ENCODE results near the gene GZMM. TPM values are rescaled to one million over a fixed set of nuclear protein-coding genes. Genes with fewer than 3 reads are reported as not detected.

GZMM gene
- total RNA-seq, 1 donor from 2014 or later: not detected

DNA sequence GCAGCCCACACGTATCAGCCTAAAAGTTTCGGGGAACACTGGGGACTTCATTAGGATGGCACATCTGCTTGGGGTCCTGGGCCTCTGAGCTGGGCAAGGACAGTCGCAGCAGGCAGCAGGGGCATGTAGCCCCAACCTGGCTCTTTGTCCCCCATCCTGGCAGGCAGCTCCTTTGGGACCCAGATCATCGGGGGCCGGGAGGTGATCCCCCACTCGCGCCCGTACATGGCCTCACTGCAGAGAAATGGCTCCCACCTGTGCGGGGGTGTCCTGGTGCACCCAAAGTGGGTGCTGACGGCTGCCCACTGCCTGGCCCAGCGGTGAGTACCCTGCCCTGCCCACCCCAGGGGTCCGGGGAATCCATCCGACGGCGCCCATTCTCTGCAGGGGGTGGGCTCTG lies 3.3 kb downstream of the GZMM start:
- Histone ChIP-seq H3K4me3 (ENCODE audit: low read length in 3 of 3) (no peak overlapping the region), H3K9me3 (ENCODE audit: control insufficient read depth in 3 of 3, low read length in 3 of 3) (no peaks in the 10 kb centered on the region), H3K9ac (ENCODE audit: low read depth in 1 of 3, low read length in 3 of 3) (no peak overlapping the region), H3K27me3 (ENCODE audit: control insufficient read depth in 3 of 3, insufficient read depth in 3 of 3, low read length in 3 of 3) (peaks cover 10 to 14% (median 10%) of the 10 kb centered on the region in 3 donors), H3K36me3 (ENCODE audit: control insufficient read depth in 3 of 3, insufficient read depth in 3 of 3, low read length in 3 of 3) (peaks cover 4 to 5% (median 5%) of the 10 kb centered on the region in 3 donors), H3K27ac (ENCODE audit: low read depth, low read length) (no peak overlapping the region), H3K4me1 (ENCODE audit: control insufficient read depth in 3 of 3, insufficient read depth in 3 of 3, low read length in 3 of 3) (peaks cover 0 to 4% (median 3%) of the 10 kb centered on the region in 3 donors)

DNA sequence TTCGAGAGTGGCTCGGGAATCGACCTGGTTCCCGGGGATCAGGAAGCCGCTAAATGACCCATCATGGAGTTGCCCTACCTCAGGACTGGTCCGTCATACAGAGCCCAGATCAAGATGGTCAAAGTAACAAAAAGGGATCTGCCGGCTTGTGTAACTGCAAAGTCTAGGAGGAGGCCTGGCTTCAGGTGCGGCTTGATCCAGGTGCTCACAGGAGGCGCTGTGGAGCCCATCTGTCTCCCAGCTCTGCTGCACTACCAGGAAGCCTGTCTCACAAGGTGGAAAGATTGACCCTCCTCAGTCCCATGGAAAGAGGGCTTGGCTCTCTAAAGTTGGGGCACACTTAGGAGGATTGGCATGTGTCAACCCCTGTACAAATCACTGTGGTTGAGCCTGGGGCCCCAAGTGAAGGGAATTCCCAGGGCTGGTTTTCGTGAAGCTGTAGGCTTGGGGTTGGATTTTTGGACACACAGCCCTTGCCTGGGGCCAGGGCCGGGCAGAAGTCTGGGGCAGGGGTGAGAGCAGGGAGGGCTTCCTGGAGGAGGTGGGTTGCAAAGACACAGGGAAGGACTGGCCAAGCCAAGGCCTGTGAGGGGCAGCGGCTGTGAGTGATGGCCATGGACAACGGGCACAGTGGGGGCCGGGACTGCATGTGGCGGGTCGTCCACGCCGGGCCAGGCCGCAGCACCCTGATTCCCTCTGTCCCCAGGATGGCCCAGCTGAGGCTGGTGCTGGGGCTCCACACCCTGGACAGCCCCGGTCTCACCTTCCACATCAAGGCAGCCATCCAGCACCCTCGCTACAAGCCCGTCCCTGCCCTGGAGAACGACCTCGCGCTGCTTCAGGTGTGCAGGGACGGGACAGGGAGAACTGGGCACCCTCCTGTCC lies 4.2 kb downstream of the GZMM start:
- Histone ChIP-seq H3K4me3 (ENCODE audit: low read length in 3 of 3) (no peak overlapping the region), H3K36me3 (ENCODE audit: control insufficient read depth in 3 of 3, insufficient read depth in 3 of 3, low read length in 3 of 3) (no peaks in the 10 kb centered on the region), H3K27me3 (ENCODE audit: control insufficient read depth in 3 of 3, insufficient read depth in 3 of 3, low read length in 3 of 3) (peaks cover 10 to 14% (median 12%) of the 10 kb centered on the region in 3 donors), H3K9ac (ENCODE audit: low read depth in 1 of 3, low read length in 3 of 3) (no peak overlapping the region), H3K4me1 (ENCODE audit: control insufficient read depth in 3 of 3, insufficient read depth in 3 of 3, low read length in 3 of 3) (peaks cover 0 to 4% (median 3%) of the 10 kb centered on the region in 3 donors), H3K27ac (ENCODE audit: low read depth, low read length) (no peak overlapping the region), H3K9me3 (ENCODE audit: control insufficient read depth in 3 of 3, low read length in 3 of 3) (no peaks in the 10 kb centered on the region)

DNA sequence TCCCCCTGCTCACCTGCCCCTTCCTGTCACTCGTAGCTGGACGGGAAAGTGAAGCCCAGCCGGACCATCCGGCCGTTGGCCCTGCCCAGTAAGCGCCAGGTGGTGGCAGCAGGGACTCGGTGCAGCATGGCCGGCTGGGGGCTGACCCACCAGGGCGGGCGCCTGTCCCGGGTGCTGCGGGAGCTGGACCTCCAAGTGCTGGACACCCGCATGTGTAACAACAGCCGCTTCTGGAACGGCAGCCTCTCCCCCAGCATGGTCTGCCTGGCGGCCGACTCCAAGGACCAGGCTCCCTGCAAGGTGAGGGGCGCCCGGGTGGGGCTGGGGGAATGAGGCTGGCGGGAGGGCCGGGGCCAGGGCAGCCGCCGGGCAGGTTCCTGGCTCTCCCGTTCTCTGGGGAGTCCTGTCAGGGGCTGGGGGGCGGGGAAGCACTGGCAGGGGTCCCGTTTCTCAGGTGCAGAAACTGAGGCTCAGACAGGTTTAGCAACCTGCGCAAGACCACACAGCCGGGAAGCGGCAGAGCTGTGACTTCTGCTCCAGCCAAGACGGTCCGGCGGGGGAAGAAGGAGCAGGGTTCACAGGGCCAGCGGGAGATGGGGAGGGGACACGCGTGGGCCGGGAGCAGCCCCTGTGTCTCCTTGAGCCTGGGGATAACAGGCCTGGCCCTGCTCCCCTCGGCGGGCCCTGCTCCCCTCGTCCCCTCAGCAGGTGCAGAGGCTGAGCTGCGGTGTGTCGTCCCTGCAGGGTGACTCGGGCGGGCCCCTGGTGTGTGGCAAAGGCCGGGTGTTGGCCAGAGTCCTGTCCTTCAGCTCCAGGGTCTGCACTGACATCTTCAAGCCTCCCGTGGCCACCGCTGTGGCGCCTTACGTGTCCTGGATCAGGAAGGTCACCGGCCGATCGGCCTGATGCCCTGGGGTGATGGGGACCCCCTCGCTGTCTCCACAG lies 5.3 kb downstream of the GZMM start:
- Histone ChIP-seq H3K27me3 (ENCODE audit: control insufficient read depth in 3 of 3, insufficient read depth in 3 of 3, low read length in 3 of 3) (peaks cover 10 to 14% (median 12%) of the 10 kb centered on the region in 3 donors), H3K4me3 (ENCODE audit: low read length in 3 of 3) (no peak overlapping the region), H3K4me1 (ENCODE audit: control insufficient read depth in 3 of 3, insufficient read depth in 3 of 3, low read length in 3 of 3) (peaks cover 0 to 4% (median 3%) of the 10 kb centered on the region in 3 donors), H3K9me3 (ENCODE audit: control insufficient read depth in 3 of 3, low read length in 3 of 3) (no peaks in the 10 kb centered on the region), H3K36me3 (ENCODE audit: control insufficient read depth in 3 of 3, insufficient read depth in 3 of 3, low read length in 3 of 3) (no peaks in the 10 kb centered on the region), H3K9ac (ENCODE audit: low read depth in 1 of 3, low read length in 3 of 3) (no peak overlapping the region), H3K27ac (ENCODE audit: low read depth, low read length) (no peak overlapping the region)

DNA sequence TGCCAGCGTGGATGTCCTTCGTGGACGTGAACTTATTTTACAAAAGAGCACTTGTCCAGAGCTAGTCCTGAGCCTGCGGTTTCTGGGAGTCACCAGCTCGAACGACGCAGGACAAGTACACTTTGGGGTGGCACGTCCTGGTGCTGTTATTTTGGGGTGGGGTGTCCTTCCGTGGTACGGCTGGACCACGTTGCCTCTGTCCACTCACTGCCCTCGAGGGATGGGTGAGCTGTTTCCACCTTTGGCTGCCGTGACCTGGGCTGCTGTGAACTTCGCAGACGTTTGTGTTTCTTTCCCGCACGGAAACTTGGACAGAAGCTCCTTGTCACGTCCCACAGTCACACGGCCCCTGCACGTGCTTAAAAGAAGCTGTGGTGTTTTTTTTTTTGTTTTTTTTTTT lies 11.0 kb downstream of the GZMM start:
- H3K36me3 ChIP-seq (ENCODE audit: control insufficient read depth in 3 of 3, insufficient read depth in 3 of 3, low read length in 3 of 3): no peaks in the 10 kb centered on the region
- H3K9ac ChIP-seq (ENCODE audit: low read depth in 1 of 3, low read length in 3 of 3): no peak overlapping the region
- peaks cover 7 to 13% (median 13%) of the 10 kb centered on the region in 3 donors for H3K27me3 ChIP-seq (ENCODE audit: control insufficient read depth in 3 of 3, insufficient read depth in 3 of 3, low read length in 3 of 3)
- H3K4me1 ChIP-seq (ENCODE audit: control insufficient read depth in 3 of 3, insufficient read depth in 3 of 3, low read length in 3 of 3): peaks cover 0 to 5% (median 4%) of the 10 kb centered on the region in 3 donors
- no peak overlapping the region for H3K27ac ChIP-seq (ENCODE audit: low read depth, low read length)
- no peaks in the 10 kb centered on the region for H3K9me3 ChIP-seq (ENCODE audit: control insufficient read depth in 3 of 3, low read length in 3 of 3)
- H3K4me3 ChIP-seq (ENCODE audit: low read length in 3 of 3): no peak overlapping the region

DNA sequence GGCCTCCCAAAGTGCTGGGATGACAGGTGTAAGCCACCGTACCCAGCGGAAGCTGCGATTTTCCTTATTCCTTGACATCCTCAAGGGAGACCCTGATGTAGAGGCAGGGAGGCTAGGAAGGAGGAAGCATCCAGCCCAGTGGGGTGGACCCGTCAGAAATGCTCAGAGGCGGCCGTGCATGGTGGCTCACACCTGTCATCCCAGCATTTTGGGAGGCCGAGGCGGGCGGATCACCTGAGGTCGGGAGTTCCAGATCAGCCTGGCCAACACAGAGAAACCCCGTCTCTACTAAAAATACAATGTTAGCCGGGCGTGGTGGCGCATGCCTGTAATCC lies 11.6 kb downstream of the GZMM start:
- H3K4me1 ChIP-seq (ENCODE audit: control insufficient read depth in 3 of 3, insufficient read depth in 3 of 3, low read length in 3 of 3): peaks cover 0 to 5% (median 4%) of the 10 kb centered on the region in 3 donors
- no peak overlapping the region for H3K4me3 ChIP-seq (ENCODE audit: low read length in 3 of 3)
- H3K9ac ChIP-seq (ENCODE audit: low read depth in 1 of 3, low read length in 3 of 3): no peak overlapping the region
- no peaks in the 10 kb centered on the region for H3K9me3 ChIP-seq (ENCODE audit: control insufficient read depth in 3 of 3, low read length in 3 of 3)
- no peak overlapping the region for H3K27ac ChIP-seq (ENCODE audit: low read depth, low read length)
- no peaks in the 10 kb centered on the region for H3K36me3 ChIP-seq (ENCODE audit: control insufficient read depth in 3 of 3, insufficient read depth in 3 of 3, low read length in 3 of 3)
- H3K27me3 ChIP-seq (ENCODE audit: control insufficient read depth in 3 of 3, insufficient read depth in 3 of 3, low read length in 3 of 3): peaks cover 7 to 13% (median 13%) of the 10 kb centered on the region in 3 donors

DNA sequence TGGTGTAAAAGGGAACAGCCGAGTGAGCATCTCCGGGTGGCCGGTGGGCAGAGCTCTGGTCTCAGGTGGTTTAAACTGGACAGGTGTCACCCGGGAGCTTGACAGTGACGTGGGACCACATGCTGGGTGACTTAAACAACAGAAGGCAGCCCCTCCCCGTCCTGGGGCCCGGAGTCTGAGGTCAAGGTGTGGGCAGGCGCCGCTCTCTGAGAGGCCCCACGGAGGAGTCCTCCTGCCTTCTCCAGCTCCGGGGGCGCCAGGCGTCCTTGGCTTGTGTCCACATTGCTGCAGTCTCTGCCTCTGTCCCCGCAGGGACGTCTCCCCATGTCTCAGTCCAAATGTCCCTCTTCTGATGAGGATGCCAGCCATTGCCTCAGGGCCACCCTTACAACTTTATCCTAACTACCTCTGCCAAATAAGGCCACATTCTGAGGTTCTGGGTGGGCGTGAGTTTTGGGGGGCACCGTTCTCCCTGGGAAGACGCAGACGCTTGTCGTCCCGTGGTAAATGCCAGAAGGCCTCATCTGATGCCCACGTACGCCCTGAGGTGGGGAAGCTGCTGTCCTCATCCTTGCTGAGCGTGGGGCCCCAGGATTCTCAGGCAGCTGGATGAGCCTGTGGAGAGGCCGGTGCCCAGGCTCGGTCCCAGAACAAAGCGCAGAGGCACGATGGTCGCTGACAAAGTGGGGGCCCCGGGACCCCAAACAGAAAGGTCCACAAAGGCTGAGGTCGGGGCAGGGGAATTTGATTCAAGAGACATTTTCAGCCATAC lies 12.9 kb downstream of the GZMM start:
- Histone ChIP-seq H3K4me1 (ENCODE audit: control insufficient read depth in 3 of 3, insufficient read depth in 3 of 3, low read length in 3 of 3) (peaks cover 0 to 2% (median 0%) of the 10 kb centered on the region in 3 donors), H3K27ac (ENCODE audit: low read depth, low read length) (no peak overlapping the region), H3K36me3 (ENCODE audit: control insufficient read depth in 3 of 3, insufficient read depth in 3 of 3, low read length in 3 of 3) (no peaks in the 10 kb centered on the region), H3K4me3 (ENCODE audit: low read length in 3 of 3) (no peak overlapping the region), H3K27me3 (ENCODE audit: control insufficient read depth in 3 of 3, insufficient read depth in 3 of 3, low read length in 3 of 3) (peaks cover 7 to 9% (median 7%) of the 10 kb centered on the region in 3 donors), H3K9ac (ENCODE audit: low read depth in 1 of 3, low read length in 3 of 3) (no peak overlapping the region), H3K9me3 (ENCODE audit: control insufficient read depth in 3 of 3, low read length in 3 of 3) (no peaks in the 10 kb centered on the region)

DNA sequence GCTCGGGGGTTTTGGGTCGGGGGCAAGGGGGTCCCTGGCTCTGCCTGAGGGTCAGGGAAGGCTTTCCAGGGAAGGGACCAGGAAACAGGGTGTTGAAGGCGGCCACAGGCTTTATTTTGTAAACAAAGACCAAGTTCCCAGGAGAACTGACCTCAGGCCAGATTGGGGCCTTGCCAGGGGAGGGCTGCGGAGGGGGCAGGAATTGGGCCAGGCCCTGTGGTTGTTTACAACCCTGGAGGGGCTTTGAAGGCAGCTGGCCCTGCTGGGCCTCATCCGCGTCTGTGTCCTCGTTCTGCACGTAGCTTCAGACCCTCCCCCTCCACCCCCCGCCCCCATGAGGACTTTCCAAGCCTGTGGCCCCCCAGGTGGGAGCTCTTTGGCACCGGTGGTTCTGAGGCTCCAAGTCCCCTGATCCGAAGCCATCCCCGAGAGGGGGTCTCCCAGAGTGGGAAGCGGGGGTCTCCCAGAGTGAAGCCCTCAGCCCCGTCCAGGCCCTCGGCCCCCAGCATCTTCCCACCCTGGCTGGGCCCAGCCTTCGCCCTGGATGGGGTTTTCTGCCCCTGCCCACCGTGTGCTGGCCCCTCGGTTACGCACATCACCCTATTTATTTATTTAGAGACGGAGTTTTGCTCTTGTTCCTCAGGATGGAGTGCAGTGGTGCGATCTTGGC lies 15.1 kb downstream of the GZMM start:
- H3K27me3 ChIP-seq (ENCODE audit: control insufficient read depth in 3 of 3, insufficient read depth in 3 of 3, low read length in 3 of 3): peaks cover 5 to 9% (median 7%) of the 10 kb centered on the region in 3 donors
- H3K4me3 ChIP-seq (ENCODE audit: low read length in 3 of 3): no peak overlapping the region
- peaks cover 0 to 2% (median 0%) of the 10 kb centered on the region in 3 donors for H3K4me1 ChIP-seq (ENCODE audit: control insufficient read depth in 3 of 3, insufficient read depth in 3 of 3, low read length in 3 of 3)
- no peaks in the 10 kb centered on the region for H3K9me3 ChIP-seq (ENCODE audit: control insufficient read depth in 3 of 3, low read length in 3 of 3)
- no peak overlapping the region for H3K27ac ChIP-seq (ENCODE audit: low read depth, low read length)
- H3K9ac ChIP-seq (ENCODE audit: low read depth in 1 of 3, low read length in 3 of 3): no peak overlapping the region
- H3K36me3 ChIP-seq (ENCODE audit: control insufficient read depth in 3 of 3, insufficient read depth in 3 of 3, low read length in 3 of 3): no peaks in the 10 kb centered on the region

DNA sequence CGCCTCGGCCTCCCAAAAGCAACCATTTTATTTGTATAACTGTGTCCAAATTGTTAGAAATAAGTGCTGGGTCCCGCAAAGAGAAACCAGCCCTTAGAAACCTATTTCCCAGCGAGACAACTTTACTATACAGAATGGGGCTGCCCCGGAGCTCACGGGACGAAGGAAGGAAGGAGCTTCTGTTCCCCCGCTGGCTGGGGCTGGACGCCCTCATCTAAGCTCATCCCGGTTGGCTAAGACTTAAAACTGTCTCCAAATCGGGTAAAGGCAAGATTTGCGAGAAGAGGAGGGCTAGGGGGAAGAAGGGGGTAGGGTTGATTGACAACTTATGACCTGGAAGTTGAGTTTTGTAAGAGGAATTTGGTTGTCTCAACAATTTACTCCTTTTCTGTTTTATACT lies 16.3 kb downstream of the GZMM start:
- no peak overlapping the region for H3K27ac ChIP-seq (ENCODE audit: low read depth, low read length)
- peaks cover 3 to 6% (median 5%) of the 10 kb centered on the region in 3 donors for H3K27me3 ChIP-seq (ENCODE audit: control insufficient read depth in 3 of 3, insufficient read depth in 3 of 3, low read length in 3 of 3)
- H3K4me3 ChIP-seq (ENCODE audit: low read length in 3 of 3): no peak overlapping the region
- no peak overlapping the region for H3K9ac ChIP-seq (ENCODE audit: low read depth in 1 of 3, low read length in 3 of 3)
- H3K4me1 ChIP-seq (ENCODE audit: control insufficient read depth in 3 of 3, insufficient read depth in 3 of 3, low read length in 3 of 3): peaks cover 0 to 2% (median 0%) of the 10 kb centered on the region in 3 donors
- H3K9me3 ChIP-seq (ENCODE audit: control insufficient read depth in 3 of 3, low read length in 3 of 3): no peaks in the 10 kb centered on the region
- H3K36me3 ChIP-seq (ENCODE audit: control insufficient read depth in 3 of 3, insufficient read depth in 3 of 3, low read length in 3 of 3): no peaks in the 10 kb centered on the region

DNA sequence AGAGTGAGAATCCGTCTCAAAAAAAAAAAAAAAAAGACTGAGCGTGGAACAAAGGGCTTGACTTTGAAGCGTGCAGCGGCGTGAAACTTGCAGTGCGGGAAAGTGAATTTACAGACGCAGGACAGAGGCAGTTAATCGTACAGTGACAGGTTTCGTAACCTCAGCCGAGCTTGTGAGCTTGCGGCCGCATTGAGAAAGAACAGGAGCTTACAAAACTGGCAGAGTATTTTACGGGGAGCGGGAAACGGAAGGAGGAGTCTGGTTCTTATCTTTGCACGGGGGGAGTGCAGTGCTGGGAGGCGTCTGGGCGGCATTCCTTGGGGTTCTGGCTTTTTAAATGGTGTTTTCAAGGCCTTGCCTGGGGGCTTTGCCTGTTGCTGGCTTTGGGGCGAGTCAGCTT lies 22.6 kb downstream of the GZMM start:
- Histone ChIP-seq H3K27ac (ENCODE audit: low read depth, low read length) (no peak overlapping the region), H3K27me3 (ENCODE audit: control insufficient read depth in 3 of 3, insufficient read depth in 3 of 3, low read length in 3 of 3) (peaks cover 0 to 5% (median 4%) of the 10 kb centered on the region in 3 donors), H3K4me1 (ENCODE audit: control insufficient read depth in 3 of 3, insufficient read depth in 3 of 3, low read length in 3 of 3) (peaks cover 5 to 7% (median 6%) of the 10 kb centered on the region in 3 donors), H3K9ac (ENCODE audit: low read depth in 1 of 3, low read length in 3 of 3) (no peak overlapping the region), H3K4me3 (ENCODE audit: low read length in 3 of 3) (no peak overlapping the region), H3K36me3 (ENCODE audit: control insufficient read depth in 3 of 3, insufficient read depth in 3 of 3, low read length in 3 of 3) (no peaks in the 10 kb centered on the region), H3K9me3 (ENCODE audit: control insufficient read depth in 3 of 3, low read length in 3 of 3) (no peaks in the 10 kb centered on the region)
